Measurements from ENCODE around the gene STX10.

The STX10 gene

GRCh38 chr19:13165162-13165997, 15.2 kb upstream of the STX10 start:
- H3K36me3 ChIP-seq (ENCODE audit: control insufficient read depth, insufficient read depth, low read length), result no peaks in the 10 kb centered on the region
- no peaks in the 10 kb centered on the region for H3K9me3 ChIP-seq (ENCODE audit: control insufficient read depth, low read length)
- H3K4me1 ChIP-seq (ENCODE audit: control insufficient read depth, insufficient read depth, low read length, poor library complexity, severe bottlenecking), result peaks cover 75% of the 10 kb centered on the region
- no peak for DNase-seq
- H3K27me3 ChIP-seq (replicated peaks; ENCODE audit: control insufficient read depth, insufficient read depth, low read length, poor library complexity, severe bottlenecking), result no peaks in the 10 kb centered on the region
- no peak overlapping the region for H3K4me3 ChIP-seq (ENCODE audit: insufficient read depth, low read depth, low read length, poor library complexity, severe bottlenecking)
- peak overlapping the region; percentile 88 for H3K27ac ChIP-seq (ENCODE audit: insufficient read depth, low read length, poor library complexity, severe bottlenecking)

DNA sequence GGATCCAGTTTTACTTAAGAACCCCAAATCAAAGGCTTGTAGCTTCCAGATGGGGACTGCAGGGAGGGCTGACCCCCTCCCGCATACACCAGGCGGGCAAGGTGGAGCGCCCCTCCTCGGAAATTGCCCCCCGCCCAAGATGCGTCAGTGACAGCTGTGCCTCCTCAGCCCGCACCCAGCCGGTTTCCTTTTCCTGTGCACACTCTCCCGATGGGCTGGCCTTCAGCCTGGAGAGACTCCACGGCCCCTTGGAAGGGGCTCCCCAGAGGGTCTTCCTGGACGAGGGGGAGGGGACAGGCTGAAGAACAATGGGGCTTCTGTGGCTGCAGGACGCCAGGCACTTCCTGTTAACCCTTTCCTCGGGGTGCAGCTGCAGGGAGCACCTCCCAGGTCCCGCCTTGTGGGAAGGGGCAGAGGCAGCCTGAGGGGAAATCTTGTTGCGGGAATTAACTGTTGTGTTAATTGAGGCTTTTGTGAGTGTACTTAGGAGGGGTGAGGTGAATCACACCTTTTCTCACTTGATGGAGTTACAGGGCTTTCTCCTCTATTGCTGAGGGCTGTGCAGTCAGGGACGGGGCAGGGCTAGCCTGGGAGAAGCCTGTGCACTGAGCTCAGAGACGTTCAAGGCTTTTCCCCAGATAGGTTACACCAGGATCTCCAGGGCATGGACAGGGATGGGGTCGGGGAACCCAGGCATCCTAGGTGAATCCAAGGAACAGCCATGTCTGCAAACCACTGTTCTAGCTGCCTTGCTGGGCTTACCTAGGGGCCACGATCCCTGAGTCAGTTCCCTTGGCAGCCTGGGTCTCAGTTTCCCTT, 14.4 kb upstream of the STX10 start:
- H3K4me1 ChIP-seq (ENCODE audit: control insufficient read depth, insufficient read depth, low read length, poor library complexity, severe bottlenecking), result peaks cover 72% of the 10 kb centered on the region
- no peaks in the 10 kb centered on the region for H3K9me3 ChIP-seq (ENCODE audit: control insufficient read depth, low read length)
- peak overlapping the region; percentile 24 for H3K4me3 ChIP-seq (ENCODE audit: insufficient read depth, low read depth, low read length, poor library complexity, severe bottlenecking)
- H3K36me3 ChIP-seq (ENCODE audit: control insufficient read depth, insufficient read depth, low read length), result no peaks in the 10 kb centered on the region
- peak overlapping the region; percentile 88 for H3K27ac ChIP-seq (ENCODE audit: insufficient read depth, low read length, poor library complexity, severe bottlenecking)
- DNase-seq, result peak in 2 of 3 donors; percentile 35 to 42
- no peaks in the 10 kb centered on the region for H3K27me3 ChIP-seq (replicated peaks; ENCODE audit: control insufficient read depth, insufficient read depth, low read length, poor library complexity, severe bottlenecking)

DNA sequence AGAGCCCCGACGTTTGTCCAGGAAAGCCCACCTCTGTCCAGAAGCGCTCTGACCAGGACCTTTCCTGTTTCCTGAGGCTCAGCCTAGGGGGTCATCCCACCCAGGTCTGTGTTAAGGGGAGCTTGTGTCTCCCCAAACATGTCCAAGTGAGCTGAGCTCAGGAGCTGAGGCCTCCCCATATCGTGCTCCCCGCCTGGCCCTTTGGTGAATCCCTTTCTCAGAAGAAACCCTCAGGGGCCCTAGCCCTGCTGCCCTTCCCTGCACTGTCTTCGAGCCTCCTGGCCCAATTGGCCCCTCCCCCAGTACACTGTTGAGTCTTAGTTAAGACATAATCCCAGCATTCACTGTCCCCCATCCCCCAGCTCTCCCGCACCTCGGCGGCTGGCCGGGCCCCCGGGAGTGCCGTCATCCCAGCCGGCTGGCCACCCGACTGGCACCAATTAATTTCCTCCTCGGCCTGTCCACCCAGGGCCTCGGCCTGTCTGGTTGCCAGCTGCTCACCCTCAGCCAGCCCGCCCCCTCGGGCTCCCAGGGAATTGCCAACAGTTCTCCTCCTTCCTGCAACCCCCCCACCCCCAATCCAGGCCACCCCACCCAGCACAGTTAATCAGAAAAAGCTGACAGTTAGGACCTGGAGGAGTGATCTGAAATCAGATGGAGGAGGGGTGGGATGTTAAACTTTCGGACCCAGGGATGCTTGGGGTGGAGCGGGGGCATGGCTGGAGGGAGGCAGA, 13.6 kb upstream of the STX10 start:
- H3K36me3 ChIP-seq (ENCODE audit: control insufficient read depth, insufficient read depth, low read length), result no peaks in the 10 kb centered on the region
- peak overlapping the region; percentile 24 for H3K4me3 ChIP-seq (ENCODE audit: insufficient read depth, low read depth, low read length, poor library complexity, severe bottlenecking)
- no peaks in the 10 kb centered on the region for H3K27me3 ChIP-seq (replicated peaks; ENCODE audit: control insufficient read depth, insufficient read depth, low read length, poor library complexity, severe bottlenecking)
- peak overlapping the region; percentile 88 for H3K27ac ChIP-seq (ENCODE audit: insufficient read depth, low read length, poor library complexity, severe bottlenecking)
- peaks cover 66% of the 10 kb centered on the region for H3K4me1 ChIP-seq (ENCODE audit: control insufficient read depth, insufficient read depth, low read length, poor library complexity, severe bottlenecking)
- peak in 1 of 3 donors; percentile 17 for DNase-seq
- H3K9me3 ChIP-seq (ENCODE audit: control insufficient read depth, low read length), result no peaks in the 10 kb centered on the region

DNA sequence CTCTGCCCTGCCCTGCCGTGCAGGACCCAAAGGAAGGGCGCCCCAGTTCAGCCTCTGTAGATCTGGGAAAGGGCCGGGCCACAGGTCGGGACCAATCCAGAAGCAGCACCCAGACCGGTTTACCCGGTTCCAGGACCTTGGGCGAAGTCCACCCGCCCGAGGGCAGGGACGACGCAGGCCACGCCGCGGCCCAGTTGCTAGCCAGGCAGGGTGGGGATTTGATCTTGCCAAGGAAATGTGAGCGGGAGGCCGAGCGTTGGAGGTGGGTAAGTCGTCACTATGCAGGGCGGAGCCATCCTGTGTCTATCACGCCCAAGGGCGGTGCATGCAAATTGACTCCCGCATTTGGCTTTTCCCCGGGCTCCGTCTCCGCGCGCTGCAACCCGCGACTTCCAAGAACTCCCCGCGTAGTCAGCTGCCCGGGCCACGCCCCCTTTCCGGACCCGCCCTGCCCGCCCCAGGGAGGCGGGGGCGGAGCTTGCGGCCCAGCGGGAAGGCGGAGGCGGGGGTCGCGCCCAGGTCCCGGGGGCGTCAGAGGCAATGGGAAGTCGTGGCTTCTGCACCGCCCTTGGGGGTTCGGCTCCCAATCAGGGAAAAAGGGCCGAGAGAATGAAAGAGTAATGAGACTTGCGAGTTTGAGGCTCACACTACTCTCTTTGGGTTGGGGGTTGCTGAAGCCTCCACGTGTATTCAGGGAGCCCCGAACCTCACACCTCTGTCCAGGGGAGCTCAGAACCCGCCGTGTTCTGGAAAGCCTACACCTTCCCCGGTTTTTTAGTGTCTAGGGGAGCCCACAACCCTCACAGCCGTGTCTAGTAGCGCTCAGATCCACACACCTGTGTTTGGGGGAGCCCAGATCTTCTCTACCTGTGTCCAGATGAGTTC, 12.8 kb upstream of the STX10 start:
- Histone ChIP-seq H3K4me1 (ENCODE audit: control insufficient read depth, insufficient read depth, low read length, poor library complexity, severe bottlenecking) (peaks cover 63% of the 10 kb centered on the region), H3K27me3 (replicated peaks; ENCODE audit: control insufficient read depth, insufficient read depth, low read length, poor library complexity, severe bottlenecking) (no peaks in the 10 kb centered on the region), H3K9me3 (ENCODE audit: control insufficient read depth, low read length) (no peaks in the 10 kb centered on the region), H3K4me3 (ENCODE audit: insufficient read depth, low read depth, low read length, poor library complexity, severe bottlenecking) (peak overlapping the region; percentile 60), H3K27ac (ENCODE audit: insufficient read depth, low read length, poor library complexity, severe bottlenecking) (peak overlapping the region; percentile 88), H3K36me3 (ENCODE audit: control insufficient read depth, insufficient read depth, low read length) (no peaks in the 10 kb centered on the region)
- DNase-seq, result peak; percentile 74 to 84 (median 75)

DNA sequence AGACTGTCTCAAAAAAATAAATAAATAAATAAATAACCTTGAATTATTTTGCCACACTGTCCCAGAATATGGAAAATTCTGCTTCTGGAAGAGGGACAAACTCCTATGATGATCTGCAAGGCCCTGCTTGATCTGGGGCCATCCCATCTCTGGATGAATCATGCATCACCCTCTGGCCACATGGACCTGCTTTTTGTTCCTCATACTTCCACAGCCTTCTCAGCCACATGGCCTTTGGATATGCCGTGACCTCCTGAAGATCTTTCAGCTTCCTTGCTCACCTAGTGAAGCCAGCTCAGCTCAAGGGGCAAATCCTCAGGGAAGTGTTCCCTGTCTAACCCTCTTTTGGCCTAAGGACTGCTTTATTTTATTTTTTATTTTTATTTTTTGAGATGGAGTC, 10.4 kb upstream of the STX10 start:
- Histone ChIP-seq H3K9me3 (ENCODE audit: control insufficient read depth, low read length) (no peaks in the 10 kb centered on the region), H3K4me1 (ENCODE audit: control insufficient read depth, insufficient read depth, low read length, poor library complexity, severe bottlenecking) (peaks cover 68% of the 10 kb centered on the region), H3K36me3 (ENCODE audit: control insufficient read depth, insufficient read depth, low read length) (no peaks in the 10 kb centered on the region), H3K27ac (ENCODE audit: insufficient read depth, low read length, poor library complexity, severe bottlenecking) (peak overlapping the region; percentile 88), H3K27me3 (replicated peaks; ENCODE audit: control insufficient read depth, insufficient read depth, low read length, poor library complexity, severe bottlenecking) (no peaks in the 10 kb centered on the region), H3K4me3 (ENCODE audit: insufficient read depth, low read depth, low read length, poor library complexity, severe bottlenecking) (no peak overlapping the region)
- DNase-seq, result no peak

GRCh38 chr19:13159713-13160112, 9.5 kb upstream of the STX10 start:
- no peak for DNase-seq
- Histone ChIP-seq H3K9me3 (ENCODE audit: control insufficient read depth, low read length) (no peaks in the 10 kb centered on the region), H3K4me1 (ENCODE audit: control insufficient read depth, insufficient read depth, low read length, poor library complexity, severe bottlenecking) (peaks cover 60% of the 10 kb centered on the region), H3K27ac (ENCODE audit: insufficient read depth, low read length, poor library complexity, severe bottlenecking) (no peak overlapping the region), H3K27me3 (replicated peaks; ENCODE audit: control insufficient read depth, insufficient read depth, low read length, poor library complexity, severe bottlenecking) (no peaks in the 10 kb centered on the region), H3K4me3 (ENCODE audit: insufficient read depth, low read depth, low read length, poor library complexity, severe bottlenecking) (no peak overlapping the region), H3K36me3 (ENCODE audit: control insufficient read depth, insufficient read depth, low read length) (no peaks in the 10 kb centered on the region)

- peak overlapping the region; percentile 94 for H3K27ac ChIP-seq (ENCODE audit: insufficient read depth, low read length, poor library complexity, severe bottlenecking)
Observed at GRCh38 chr19:13155472-13156359, 5.5 kb upstream of the STX10 start.

DNA sequence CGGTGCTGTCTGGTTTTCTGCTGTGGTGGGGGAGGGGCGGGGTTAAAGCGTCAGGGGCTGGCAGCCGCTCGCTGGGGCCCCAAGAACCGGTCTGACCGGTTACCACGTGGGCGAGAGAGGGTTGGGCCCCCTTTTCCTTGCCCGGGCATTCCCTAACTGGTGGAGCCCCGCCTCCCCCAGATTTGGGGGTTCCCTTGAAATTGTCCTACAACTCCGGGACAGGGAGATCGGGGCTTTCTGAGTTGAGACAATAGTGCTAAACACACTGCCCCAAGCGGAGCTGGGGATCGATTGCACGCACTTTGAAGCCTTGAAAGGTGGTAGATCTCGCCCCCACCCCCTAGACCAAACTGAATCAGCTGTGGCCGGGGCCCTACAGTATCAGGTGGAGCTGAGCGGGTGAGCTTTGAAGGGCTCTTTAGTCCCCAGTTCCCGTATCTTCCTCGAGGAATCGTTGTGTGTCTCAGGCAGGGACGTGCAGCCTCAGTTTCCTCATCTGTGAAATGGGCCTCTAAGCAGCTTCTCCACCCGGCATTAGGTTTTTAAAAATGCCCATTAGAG, 4.8 kb upstream of the STX10 start:
- peaks cover 21% of the 10 kb centered on the region for H3K4me1 ChIP-seq (ENCODE audit: control insufficient read depth, insufficient read depth, low read length, poor library complexity, severe bottlenecking)

More at GRCh38 chr19:13155472-13156359, 5.5 kb upstream of the STX10 start:
- Histone ChIP-seq H3K36me3 (ENCODE audit: control insufficient read depth, insufficient read depth, low read length) (peaks cover 15% of the 10 kb centered on the region), H3K9me3 (ENCODE audit: control insufficient read depth, low read length) (no peaks in the 10 kb centered on the region), H3K4me1 (ENCODE audit: control insufficient read depth, insufficient read depth, low read length, poor library complexity, severe bottlenecking) (peaks cover 24% of the 10 kb centered on the region), H3K27me3 (replicated peaks; ENCODE audit: control insufficient read depth, insufficient read depth, low read length, poor library complexity, severe bottlenecking) (no peaks in the 10 kb centered on the region), H3K4me3 (ENCODE audit: insufficient read depth, low read depth, low read length, poor library complexity, severe bottlenecking) (peak overlapping the region; percentile 97)
- DNase-seq, result peak; percentile 72 to 76 (median 73)

More for the DNA sequence above, 4.8 kb upstream of the STX10 start:
- peak overlapping the region; percentile 97 for H3K4me3 ChIP-seq (ENCODE audit: insufficient read depth, low read depth, low read length, poor library complexity, severe bottlenecking)
- peaks cover 15% of the 10 kb centered on the region for H3K36me3 ChIP-seq (ENCODE audit: control insufficient read depth, insufficient read depth, low read length)
- peak; percentile 75 to 79 (median 76) for DNase-seq
- H3K27me3 ChIP-seq (replicated peaks; ENCODE audit: control insufficient read depth, insufficient read depth, low read length, poor library complexity, severe bottlenecking), result no peaks in the 10 kb centered on the region
- H3K27ac ChIP-seq (ENCODE audit: insufficient read depth, low read length, poor library complexity, severe bottlenecking), result peak overlapping the region; percentile 94
- no peaks in the 10 kb centered on the region for H3K9me3 ChIP-seq (ENCODE audit: control insufficient read depth, low read length)
